ENCODE results near the gene TYROBP. TPM values are rescaled to one million over a fixed set of nuclear protein-coding genes. Genes with fewer than 3 reads are reported as not detected.

The TYROBP gene
- total and polyA plus RNA-seq, 2 of the 8 experiments (the other 6 are each of a cell fraction or from before 2014, with no cell fraction given), result 0.18 TPM; not detected in 1

GRCh38 chr19:35904311-35905068 lies 3.6 kb downstream of the TYROBP start:
- Histone ChIP-seq H3K9ac (replicated peaks in 1 of 4; ENCODE audit: extremely low read depth in 1 of 4, low read depth in 3 of 4, low read length in 3 of 4) (no peak overlapping the region), H3K14ac (ENCODE audit: insufficient read length) (no peak overlapping the region), H3K79me1 (ENCODE audit: low read depth, low read length) (no peaks in the 10 kb centered on the region), H4K91ac (replicated peaks; ENCODE audit: insufficient read length, low read length) (peak overlapping the region; percentile 2), H2AFZ (ENCODE audit: low read length) (no peak overlapping the region), H3K79me2 (ENCODE audit: control insufficient read depth in 1 of 2, insufficient read depth in 2 of 2, low read length in 2 of 2) (no peaks in the 10 kb centered on the region), H3K23me2 (ENCODE audit: low read depth, low read length) (peaks cover 8% of the 10 kb centered on the region), H3K4me2 (ENCODE audit: insufficient read depth in 1 of 2, low read depth in 2 of 2, low read length in 2 of 2) (no peak overlapping the region; a peak in 1 of 4 replicates), H3K36me3 (ENCODE audit: control insufficient read depth in 2 of 4, insufficient read depth in 4 of 4, low read length in 3 of 4) (no peaks in the 10 kb centered on the region), H3K4me1 (replicated peaks in 1 of 4; ENCODE audit: control insufficient read depth in 3 of 4, insufficient read depth in 4 of 4, low read length in 3 of 4) (peaks cover 0 to 25% (median 12%) of the 10 kb centered on the region in 4 experiments; a peak in 6 of 7 replicates), H3K56ac (replicated peaks; ENCODE audit: insufficient read length, low read depth, low read length) (no peak overlapping the region), H3K27me3 (replicated peaks in 1 of 4; ENCODE audit: control insufficient read depth in 3 of 4, extremely low read depth in 1 of 4, insufficient read depth in 3 of 4, low read length in 3 of 4) (no peaks in the 10 kb centered on the region), H4K8ac (ENCODE audit: extremely low read depth, insufficient read depth, low read length) (no peak overlapping the region), H3K27ac (ENCODE audit: low read depth, low read length) (no peak overlapping the region), H2BK120ac (replicated peaks; ENCODE audit: low read depth, low read length) (no peak overlapping the region), H2AK5ac (ENCODE audit: low read depth, low read length) (no peak overlapping the region), H2BK12ac (ENCODE audit: low read depth, low read length) (no peak overlapping the region), H3K4me3 (ENCODE audit: extremely low read depth in 1 of 4, insufficient read depth in 2 of 4, low read depth in 3 of 4, low read length in 4 of 4) (no peak overlapping the region), H3K4ac (replicated peaks; ENCODE audit: insufficient read length, low read depth, low read length) (no peak overlapping the region), H4K20me1 (replicated peaks in 1 of 2; ENCODE audit: control insufficient read depth in 1 of 2, insufficient read depth in 2 of 2, low read length in 2 of 2) (no peaks in the 10 kb centered on the region), H3K23ac (ENCODE audit: insufficient read length) (no peak overlapping the region), H3K9me3 (ENCODE audit: insufficient read depth in 2 of 2, low read depth in 1 of 2, low read length in 1 of 2) (no peaks in the 10 kb centered on the region), H2BK5ac (ENCODE audit: low read depth, low read length) (no peak overlapping the region), H3K18ac (ENCODE audit: extremely low read depth, low read length) (no peak overlapping the region), H4K5ac (ENCODE audit: insufficient read length, low read depth, low read length) (no peak overlapping the region), H2BK15ac (ENCODE audit: low read length) (no peak overlapping the region), H2BK20ac (ENCODE audit: low read length) (no peak overlapping the region)
- ChIA-PET POLR2A (ENCODE audit: partially characterized antibody) (interaction anchor here (1.5 kb wide), 1 partner anchor 35 kb away, joined by 8 read pairs; the partner anchor contains the start of gene APLP1), CTCF (ENCODE audit: partially characterized antibody) (interaction anchor here (0.5 to 1.4 kb wide), 5 partner anchors 20 to 325 kb away, joined by 3 to 4 read pairs (median 4); no protein-coding TSS in a partner anchor)
- TF ChIP-seq NRF1 (IDR thresholded peaks at IDR 0.05; ENCODE audit: low read depth, low read length) (no peak), GTF2F1 (IDR thresholded peaks at IDR 0.05; ENCODE audit: borderline replicate concordance, low read depth, low read length) (no peak), KDM1A (IDR thresholded peaks at IDR 0.05; ENCODE audit: borderline replicate concordance, low read length) (peak; percentile 77; the same call in 1 of the 2 replicates)
- DNase-seq (ENCODE audit: low read depth in 1 of 2, low spot score in 2 of 2), result no peak
- FAIRE-seq, result no peak
- 89% methylated on average over 10 of the region's 10 CpGs; no CpG with 5 or more reads in 1 of the 2 experiments for WGBS, 2 experiments (ENCODE audit: extremely low coverage in 1 of 2, insufficient coverage in 1 of 2, insufficient read length in 1 of 2, insufficient replicate concordance in 2 of 2, low coverage in 1 of 2, low lambda C conversion rate in 2 of 2, missing lambda C conversion rate in 1 of 2)

Measured in H1 (cell line).